Neural progenitor cell (in vitro differentiated cells): ENCODE data around the gene RREB1.

Experiments
- CTCF ChIP-seq: fragments of 200-600 bp; sonication (generic); IDR thresholded peaks from 2 replicates; pipeline ENCODE4 v1.5.1; 2017; ENCODE audit warnings: antibody characterized with exemption, mild to moderate bottlenecking
- EZH2 ChIP-seq: fragments of 200-600 bp; sonication (generic); IDR thresholded peaks from 2 replicates; pipeline ENCODE4 v1.6.1; 2017; ENCODE audit warnings: antibody characterized with exemption, mild to moderate bottlenecking, moderate library complexity
- EZH2phosphoT487 ChIP-seq: fragments of 200-600 bp; sonication (generic); IDR thresholded peaks from 2 replicates; pipeline ENCODE4 v1.6.1; 2017; ENCODE audit warnings: antibody characterized with exemption

- TF ChIP-seq CTCF: no peak
- TF ChIP-seq EZH2: no peak
- TF ChIP-seq EZH2phosphoT487: no peak
Observed at GRCh38 chr6:7251646-7252260, 144.0 kb downstream of the RREB1 start.
